GM18907 (cell line): ENCODE data around the gene HERPUD1.

Source experiments
- ATAC-seq: cut with Tn5 transposase; IDR thresholded peaks from one replicate; pipeline ENCODE4 v1.9.1; 2021; ENCODE audit warnings: mild to moderate bottlenecking, moderate library complexity; ENCODE audit not compliant: unreplicated experiment

Gene HERPUD1

GRCh38 chr16:56910654-56911539 is 21.0 kb upstream of the HERPUD1 start:
- no peak for ATAC-seq

- ATAC-seq, result peak; percentile 70
Measured at GRCh38 chr16:56911771-56912571, 20.0 kb upstream of the HERPUD1 start.

DNA sequence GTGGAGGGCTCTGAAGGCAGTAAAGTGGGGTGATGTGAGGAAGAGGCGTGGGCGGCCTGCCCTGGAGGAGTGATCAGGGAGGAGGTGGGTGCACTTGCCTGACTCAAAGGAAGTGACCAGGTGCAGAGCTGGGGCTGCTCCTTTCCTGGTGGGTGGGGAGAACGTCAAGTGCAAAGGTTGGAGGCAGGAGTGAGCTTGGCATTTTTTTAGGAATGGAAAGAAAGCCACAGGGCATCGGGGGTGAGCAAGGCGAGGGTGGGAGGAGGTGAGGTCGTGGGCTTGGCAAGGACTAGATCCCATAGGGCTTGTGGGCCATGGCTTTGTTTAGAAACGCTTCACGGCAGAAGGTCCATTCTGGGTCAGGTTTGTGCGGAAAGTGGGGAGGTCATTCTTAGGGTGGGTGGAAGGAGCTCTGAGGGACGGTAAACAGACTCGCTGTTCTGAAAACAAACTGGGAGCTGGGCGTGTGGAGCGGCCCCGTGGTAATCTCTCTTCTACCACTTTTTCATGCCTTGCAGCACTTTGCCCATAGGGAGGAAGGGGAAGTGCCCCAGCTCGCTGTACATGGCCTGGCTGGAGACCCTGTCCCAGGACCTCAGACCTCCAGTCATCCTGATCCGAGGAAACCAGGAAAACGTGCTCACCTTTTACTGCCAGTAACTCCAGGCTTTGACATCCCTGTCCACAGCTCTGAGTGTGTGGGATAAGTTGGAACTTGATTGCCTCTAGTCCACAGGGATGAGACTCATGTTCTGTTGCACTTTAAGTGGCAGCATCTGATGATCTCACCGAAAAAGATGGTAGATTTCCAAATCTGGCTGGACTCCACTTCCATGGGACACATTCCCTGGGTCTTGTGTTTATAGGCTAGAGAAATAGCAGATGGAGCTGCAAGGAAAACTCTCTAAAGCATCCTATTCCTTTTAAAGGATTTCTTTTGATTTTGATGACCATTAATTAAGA is 18.9 kb upstream of the HERPUD1 start:
- ATAC-seq, result no peak

DNA sequence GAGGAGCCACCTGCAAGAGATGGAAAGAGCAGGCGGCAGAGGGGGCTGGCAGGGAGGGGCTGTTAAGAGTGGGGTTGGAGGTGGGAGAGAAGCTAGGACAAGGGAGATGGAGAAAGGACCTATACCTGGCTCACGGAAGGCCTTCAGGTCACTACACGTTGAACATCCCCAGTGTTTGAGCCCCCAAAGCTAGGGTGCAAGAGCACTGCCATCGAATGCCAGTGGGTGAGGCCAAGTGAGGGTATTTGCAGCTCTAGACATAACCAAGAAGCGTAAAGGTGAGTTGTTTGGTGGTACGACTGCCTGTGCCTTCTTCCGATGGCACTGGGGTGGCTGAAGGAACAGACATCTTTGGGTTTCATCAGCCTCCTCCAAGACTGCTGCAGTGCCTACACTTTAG is 17.0 kb upstream of the HERPUD1 start:
- ATAC-seq, result no peak

GRCh38 chr16:56915336-56916119 is 16.4 kb upstream of the HERPUD1 start:
- ATAC-seq, result no peak

- ATAC-seq, result peak; percentile 75
Measured at GRCh38 chr16:56916571-56917403, 15.2 kb upstream of the HERPUD1 start.

- ATAC-seq, result no peak
Measured at GRCh38 chr16:56918467-56919012, 13.4 kb upstream of the HERPUD1 start.

DNA sequence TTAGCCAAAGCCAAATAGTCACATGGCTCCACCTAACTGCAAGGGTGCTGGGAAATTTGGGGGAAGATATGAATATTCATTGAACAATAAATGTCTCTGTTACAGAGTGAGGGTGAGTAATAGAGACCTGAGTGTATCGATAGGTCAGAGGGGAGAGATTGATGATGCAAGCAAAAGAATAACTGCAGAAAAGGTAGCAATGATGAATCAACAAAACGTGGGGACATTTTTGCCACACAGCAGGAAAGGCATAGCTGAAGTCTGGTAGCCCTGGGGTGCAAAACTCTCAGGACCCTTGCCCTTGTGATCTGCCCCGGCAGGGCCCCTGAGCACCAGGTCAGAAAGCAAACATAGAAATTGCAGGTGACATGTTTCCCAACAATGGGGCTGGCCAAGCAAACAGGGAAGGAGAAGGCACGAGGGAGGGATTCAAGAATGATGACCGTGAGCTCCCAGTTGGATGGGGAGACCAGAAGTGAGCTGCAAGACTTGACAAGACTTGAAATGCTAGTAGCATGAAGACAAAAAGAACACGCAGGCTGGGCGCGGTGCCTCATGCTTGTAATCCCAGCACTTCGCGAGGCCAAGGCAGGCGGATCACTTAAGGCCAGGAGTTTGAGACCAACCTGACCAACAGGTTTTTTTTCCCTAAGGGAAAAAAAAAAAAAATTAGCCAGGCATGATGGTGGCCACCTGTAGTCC is 12.7 kb upstream of the HERPUD1 start:
- ATAC-seq, result no peak

- no peak for ATAC-seq
Measured at GRCh38 chr16:56921571-56921970, 10.4 kb upstream of the HERPUD1 start.

DNA sequence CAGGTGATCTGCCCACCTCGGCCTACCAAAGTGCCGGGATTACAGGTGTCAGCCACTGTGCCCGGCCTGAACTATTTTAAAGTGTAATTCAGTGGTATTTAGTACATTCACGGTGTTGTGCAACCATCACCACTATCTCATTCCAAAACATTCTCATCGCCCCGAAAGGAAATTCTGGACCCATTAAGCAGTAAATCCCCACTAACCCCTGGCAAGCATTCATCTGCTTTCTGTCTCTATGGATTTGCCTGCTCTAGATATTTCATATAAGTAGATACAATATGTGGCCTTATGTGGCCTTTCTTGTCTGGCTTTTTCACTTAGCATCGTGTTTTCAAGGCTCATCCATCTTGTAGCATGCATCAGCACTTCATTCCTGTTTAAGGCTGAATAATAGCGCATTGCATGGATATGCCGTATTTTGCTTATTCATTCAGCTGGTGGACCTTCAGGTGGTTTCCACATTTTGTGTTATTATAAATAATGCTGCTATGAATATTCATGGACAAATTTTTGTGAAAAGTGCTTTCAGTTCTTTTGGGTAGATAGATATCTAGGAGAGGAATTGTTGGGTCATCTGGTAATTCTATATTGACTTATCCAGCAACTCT is 8.4 kb upstream of the HERPUD1 start:
- no peak for ATAC-seq

DNA sequence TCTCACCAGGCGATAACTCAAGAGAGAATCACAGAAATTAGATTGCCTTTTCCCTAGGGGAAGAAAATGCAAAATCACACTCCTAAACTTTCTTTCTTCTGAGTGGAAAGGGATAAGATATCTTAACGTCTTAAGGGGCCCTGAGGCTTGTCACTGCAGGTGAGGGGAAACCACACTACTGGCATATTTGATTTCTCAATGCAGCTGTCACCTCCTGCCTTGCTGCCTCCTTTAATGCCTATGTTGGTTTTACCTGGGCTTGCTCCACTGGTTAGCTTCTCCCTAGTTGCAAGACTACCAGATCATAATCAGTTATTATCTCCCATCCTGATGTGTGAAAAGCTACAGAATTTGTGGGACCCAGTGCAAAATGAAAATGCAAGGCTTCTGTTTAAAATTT is 4.5 kb upstream of the HERPUD1 start:
- no peak for ATAC-seq

- ATAC-seq, result no peak
Measured at GRCh38 chr16:56929639-56930038, 2.3 kb upstream of the HERPUD1 start.

DNA sequence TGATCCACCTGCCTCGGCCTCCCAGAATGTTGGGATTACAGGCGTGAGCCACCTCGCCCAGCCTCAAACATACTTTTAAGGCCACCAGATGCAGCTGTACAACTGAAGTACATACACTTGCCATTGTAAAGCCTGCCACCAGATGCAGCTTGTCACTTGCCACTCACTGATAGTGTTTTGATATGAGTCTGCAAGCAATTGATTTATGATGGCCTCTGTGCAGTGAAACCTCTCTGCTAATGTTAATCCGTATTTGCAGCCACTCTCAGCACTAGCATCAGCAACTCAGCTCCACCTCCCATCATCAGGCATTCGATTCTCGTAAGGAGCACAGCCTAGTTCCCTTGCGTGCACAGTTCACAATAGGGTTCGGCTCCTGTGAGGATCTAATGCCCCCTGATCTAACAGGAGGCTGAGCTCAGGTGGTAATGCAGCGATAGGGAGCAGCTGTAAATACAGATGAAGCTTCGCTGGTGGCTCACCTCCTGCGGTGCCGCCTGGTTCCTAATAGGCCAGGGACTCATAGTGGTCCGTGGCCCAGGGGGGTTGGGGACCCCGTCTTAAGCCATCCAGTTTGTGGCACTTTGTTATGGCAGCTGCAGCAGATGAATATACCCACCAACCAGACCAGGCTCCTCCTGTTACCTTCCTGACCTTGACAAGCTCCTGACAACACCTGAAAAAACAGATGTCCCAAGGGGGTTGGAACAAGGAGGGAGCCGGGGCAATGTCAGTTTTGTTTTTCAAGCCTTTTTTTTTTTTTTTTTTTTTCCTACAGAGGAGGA is 1.3 kb upstream of the HERPUD1 start:
- no peak for ATAC-seq

- peak; percentile 49 for ATAC-seq
Measured at GRCh38 chr16:56931271-56931891, 561 bp upstream of the HERPUD1 start.

GRCh38 chr16:56932721-56933619 is 1.0 kb downstream of the HERPUD1 start:
- ATAC-seq, result peak; percentile 16
